Breast epithelium (tissue), 4 donors: ENCODE measurements around the gene STIM1. TPM values are rescaled to one million over a fixed set of nuclear protein-coding genes. Genes with fewer than 3 reads are reported as not detected.

ENCODE experiments used
- DNase-seq, 2 donors: peaks; one replicate each; pipeline ENCODE4 v3.0.0-alpha.2; 2019; ENCODE audit warnings: low spot score in 2 of 2
- H3K27ac ChIP-seq, 2 donors: fragments of 200-600 bp; sonication (generic) in 1 of 2; one replicate each; pipeline ENCODE4 v1.5.1; 2016 to 2019; ENCODE audit warnings: mild to moderate bottlenecking in 1 of 2
- H3K27me3 ChIP-seq, 2 donors: fragments of 200-600 bp; sonication (generic) in 1 of 2; one replicate each; pipeline versions ENCODE4 v1.5.1 to v1.6.0; 2017 to 2019; ENCODE audit warnings: control low read depth in 1 of 2, mild to moderate bottlenecking in 1 of 2
- H3K36me3 ChIP-seq: fragments of 200-600 bp; one replicate; pipeline ENCODE4 v1.5.1; 2019
- H3K4me1 ChIP-seq, 2 donors: fragments of 200-600 bp; sonication (generic); one replicate each; pipeline ENCODE4 v1.5.1; 2016 to 2019; ENCODE audit warnings: control low read depth in 1 of 2
- H3K4me3 ChIP-seq, 3 donors: fragments of 200-600 bp; sonication (generic); 1 replicate in 2 of 3; 2 replicates in 1 of 3; pipeline ENCODE4 v1.5.1; 2016 to 2019; ENCODE audit warnings: mild to moderate bottlenecking in 3 of 3, moderate library complexity in 2 of 3
- H3K9me3 ChIP-seq, 2 donors: fragments of 200-600 bp; sonication (generic) in 1 of 2; one replicate each; pipeline ENCODE4 v1.5.1; 2016 to 2019; ENCODE audit warnings: control low read depth in 1 of 2
- POLR2A ChIP-seq: fragments of 450-650 bp; IDR thresholded peaks from one replicate; pipeline ENCODE4 v1.6.1; 2016; ENCODE audit warnings: antibody characterized with exemption, mild to moderate bottlenecking, moderate library complexity
- POLR2AphosphoS5 ChIP-seq, 3 donors: sonication (generic); formaldehyde crosslinking; IDR thresholded peaks; one replicate each; pipeline ENCODE4 v1.6.1; 2017; ENCODE audit warnings: antibody characterized with exemption in 3 of 3
- intact Hi-C: fragments of 100-400 bp; cut with DNase I; formaldehyde crosslinking; loops from one replicate; pipeline ENCODE4 v1.15.1; 2023; ENCODE audit warnings: low total_unique reads
- total RNA-seq, 3 donors: library from RNA; depleted of rRNA; stranded (reverse); fragments of >200 nt; gene quantifications; one replicate each; pipeline ENCODE4 v1.1.0, GENCODE V29; 2016
- TF ChIP-seq, protein P1 (sequence below), 3 donors: fragments of 450-650 bp; IDR thresholded peaks; one replicate each; pipeline ENCODE4 v1.5.1; 2016 to 2017; ENCODE audit warnings: antibody characterized with exemption in 3 of 3, mild to moderate bottlenecking in 3 of 3, moderate library complexity in 3 of 3

Gene STIM1
- total RNA-seq, 3 donors from 2014 or later, result 44.2 to 68.2 (median 47.9) TPM

DNA sequence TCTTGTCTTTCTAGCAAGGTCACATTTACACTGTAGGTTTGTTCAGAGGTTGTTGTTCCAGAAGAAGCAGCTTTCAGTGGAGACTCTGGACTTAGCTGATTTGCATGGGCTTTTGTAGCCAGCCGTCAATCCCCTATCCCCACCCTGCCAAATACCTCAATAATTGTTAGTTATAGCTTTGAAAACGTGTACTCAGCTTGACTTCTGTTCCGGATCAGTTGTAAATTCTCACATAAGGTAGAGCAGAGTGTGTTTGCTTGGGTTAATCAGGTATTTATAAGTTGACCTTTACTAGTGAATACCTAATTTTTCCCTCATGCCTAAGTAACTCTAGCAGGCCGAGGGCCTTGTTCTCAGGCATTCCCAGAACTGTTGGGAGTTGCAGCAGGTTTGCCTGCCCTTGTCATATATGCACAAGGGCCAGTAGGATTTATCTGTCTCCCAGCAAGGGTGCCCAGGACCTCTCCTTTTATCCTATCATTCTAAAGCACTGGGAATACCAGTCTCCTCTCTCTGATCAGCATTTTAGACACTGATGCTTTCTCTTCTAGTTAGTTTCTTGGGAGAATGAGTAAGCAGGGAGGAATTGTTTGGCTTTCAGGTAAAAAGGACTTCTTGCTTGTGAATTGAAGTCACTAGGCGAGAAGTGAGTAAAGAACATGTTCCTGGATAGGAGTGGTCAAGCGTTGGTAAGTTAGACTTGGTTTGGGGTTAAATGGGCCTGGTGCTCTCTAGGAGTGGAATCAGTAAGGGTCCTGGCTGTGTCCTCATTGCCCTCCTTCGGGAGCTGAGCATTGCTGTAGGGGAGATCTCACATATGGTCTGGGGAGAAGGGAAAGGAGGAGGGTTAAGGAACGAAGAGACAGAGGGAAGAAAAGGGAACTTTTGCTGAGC, 22.1 kb downstream of the STIM1 start:
- peak overlapping the region; percentile 45 to 57 for H3K27ac ChIP-seq
- H3K36me3 ChIP-seq, result no peaks in the 10 kb centered on the region
- no peaks in the 10 kb centered on the region for H3K27me3 ChIP-seq
- H3K9me3 ChIP-seq, result no peaks in the 10 kb centered on the region
- H3K4me1 ChIP-seq, result peaks cover 0 to 9% of the 10 kb centered on the region in 2 donors
- TF ChIP-seq POLR2AphosphoS5 (IDR thresholded peaks at IDR 0.05) (no peak), POLR2A (no peak)
- TF ChIP-seq, protein P1, sequence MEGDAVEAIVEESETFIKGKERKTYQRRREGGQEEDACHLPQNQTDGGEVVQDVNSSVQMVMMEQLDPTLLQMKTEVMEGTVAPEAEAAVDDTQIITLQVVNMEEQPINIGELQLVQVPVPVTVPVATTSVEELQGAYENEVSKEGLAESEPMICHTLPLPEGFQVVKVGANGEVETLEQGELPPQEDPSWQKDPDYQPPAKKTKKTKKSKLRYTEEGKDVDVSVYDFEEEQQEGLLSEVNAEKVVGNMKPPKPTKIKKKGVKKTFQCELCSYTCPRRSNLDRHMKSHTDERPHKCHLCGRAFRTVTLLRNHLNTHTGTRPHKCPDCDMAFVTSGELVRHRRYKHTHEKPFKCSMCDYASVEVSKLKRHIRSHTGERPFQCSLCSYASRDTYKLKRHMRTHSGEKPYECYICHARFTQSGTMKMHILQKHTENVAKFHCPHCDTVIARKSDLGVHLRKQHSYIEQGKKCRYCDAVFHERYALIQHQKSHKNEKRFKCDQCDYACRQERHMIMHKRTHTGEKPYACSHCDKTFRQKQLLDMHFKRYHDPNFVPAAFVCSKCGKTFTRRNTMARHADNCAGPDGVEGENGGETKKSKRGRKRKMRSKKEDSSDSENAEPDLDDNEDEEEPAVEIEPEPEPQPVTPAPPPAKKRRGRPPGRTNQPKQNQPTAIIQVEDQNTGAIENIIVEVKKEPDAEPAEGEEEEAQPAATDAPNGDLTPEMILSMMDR (IDR thresholded peaks at IDR 0.05), result no peak
- H3K4me3 ChIP-seq, result no peak overlapping the region
- intact Hi-C loops, result no loop called here
- no peak for DNase-seq

DNA sequence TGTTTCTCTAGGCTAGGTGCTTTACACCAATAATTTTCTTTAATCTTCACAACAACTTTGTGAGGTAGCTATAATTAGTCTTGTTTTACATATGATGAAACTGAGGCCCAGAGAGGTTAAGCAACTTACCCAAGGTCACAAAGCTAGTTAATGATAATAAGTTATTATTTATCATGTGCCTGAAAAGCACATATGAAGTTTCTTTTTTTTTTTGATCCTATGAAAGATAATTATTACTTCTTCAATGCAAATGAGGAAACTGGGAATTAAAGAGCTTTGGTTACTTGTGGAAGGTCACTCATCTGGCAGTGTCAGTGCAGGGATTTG, 22.8 kb downstream of the STIM1 start:
- Histone ChIP-seq H3K9me3 (no peaks in the 10 kb centered on the region), H3K4me1 (peaks cover 0 to 9% of the 10 kb centered on the region in 2 donors), H3K27me3 (no peaks in the 10 kb centered on the region), H3K36me3 (no peaks in the 10 kb centered on the region), H3K4me3 (no peak overlapping the region), H3K27ac (peak overlapping the region; percentile 45 to 57)
- DNase-seq, result no peak
- TF ChIP-seq POLR2A (no peak), POLR2AphosphoS5 (IDR thresholded peaks at IDR 0.05) (no peak)
- TF ChIP-seq, protein P1 (IDR thresholded peaks at IDR 0.05), result no peak
- intact Hi-C loops, result no loop called here

DNA sequence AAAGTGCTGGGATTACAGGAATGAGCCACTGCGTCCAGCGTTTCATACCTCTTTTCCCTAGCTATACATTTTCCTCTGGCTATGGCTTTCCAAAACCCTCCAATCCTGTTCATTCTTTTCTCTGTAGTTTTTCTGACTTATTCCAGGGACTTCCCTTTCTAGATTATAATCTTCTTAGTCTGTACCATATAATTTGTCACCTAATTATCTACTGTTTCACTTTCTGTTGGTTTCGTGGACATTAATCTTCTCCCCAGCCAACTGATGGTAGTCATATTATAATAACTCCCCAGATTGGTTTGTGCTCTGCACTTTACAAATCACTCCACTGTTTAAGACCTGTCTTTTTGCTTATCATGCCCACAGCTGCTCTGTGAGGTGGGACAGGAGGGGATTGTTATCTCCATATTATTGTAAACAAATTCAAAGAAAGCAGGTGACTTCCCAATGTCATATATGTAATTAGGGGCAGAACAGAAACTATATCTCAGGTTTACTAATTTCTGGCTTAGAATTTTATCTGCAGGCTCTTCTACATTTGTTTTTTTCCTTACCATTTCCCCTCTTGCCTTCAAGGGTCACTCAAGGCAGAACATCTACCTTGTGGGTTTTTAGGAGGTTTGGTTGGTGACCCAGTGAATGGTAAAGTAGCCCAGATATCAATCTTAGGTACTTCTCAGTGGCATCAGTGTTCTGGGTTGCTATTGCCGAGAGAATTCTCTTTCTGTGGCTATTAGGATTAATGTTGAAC, 23.9 kb downstream of the STIM1 start:
- Histone ChIP-seq H3K4me1 (peaks cover 0 to 9% of the 10 kb centered on the region in 2 donors), H3K27me3 (no peaks in the 10 kb centered on the region), H3K4me3 (no peak overlapping the region), H3K36me3 (no peaks in the 10 kb centered on the region), H3K27ac (peak overlapping the region; percentile 21 to 38), H3K9me3 (no peaks in the 10 kb centered on the region)
- intact Hi-C loops, result no loop called here
- no peak for DNase-seq
- no peak for TF ChIP-seq POLR2A
- TF ChIP-seq POLR2AphosphoS5 (IDR thresholded peaks at IDR 0.05), result no peak
- TF ChIP-seq, protein P1 (IDR thresholded peaks at IDR 0.05), result no peak

DNA sequence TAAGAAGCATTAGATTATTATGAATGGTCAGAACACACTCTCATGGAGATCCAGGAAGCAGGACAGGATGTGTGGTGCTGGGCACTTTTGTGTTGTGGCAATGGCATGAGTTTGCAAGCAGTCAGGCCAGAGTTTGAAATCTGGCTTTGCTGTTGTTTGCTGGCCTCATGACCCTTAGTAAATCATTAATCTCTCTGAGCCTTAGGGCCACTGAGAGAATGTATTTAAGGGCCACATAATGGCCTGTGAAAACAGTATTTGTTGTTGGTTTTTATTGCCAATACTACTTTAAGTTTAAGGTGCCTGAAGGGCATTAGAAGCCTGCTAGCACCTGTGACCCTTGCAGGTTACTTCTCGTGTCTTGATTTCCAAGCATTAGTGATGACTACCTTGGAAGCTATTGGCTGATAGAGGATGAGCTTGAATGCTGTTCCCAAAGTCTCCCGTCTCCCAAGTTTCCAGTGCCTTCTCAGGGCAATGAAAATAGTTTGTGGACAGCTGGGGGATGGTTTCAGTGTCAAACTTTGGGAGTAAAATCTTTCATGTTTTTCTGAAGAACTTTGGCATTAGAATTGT, 24.6 kb downstream of the STIM1 start:
- Histone ChIP-seq H3K36me3 (no peaks in the 10 kb centered on the region), H3K4me3 (no peak overlapping the region), H3K9me3 (no peaks in the 10 kb centered on the region), H3K27me3 (no peaks in the 10 kb centered on the region), H3K27ac (peak overlapping the region; percentile 21 to 38), H3K4me1 (peaks cover 0 to 9% of the 10 kb centered on the region in 2 donors)
- no peak for DNase-seq
- intact Hi-C loops, result no loop called here
- TF ChIP-seq, protein P1 (IDR thresholded peaks at IDR 0.05), result no peak
- TF ChIP-seq POLR2A, result no peak
- no peak for TF ChIP-seq POLR2AphosphoS5 (IDR thresholded peaks at IDR 0.05)
